HG02642 (cell line): ENCODE results near the gene KAZALD1.

Source experiments
- ATAC-seq: cut with Tn5 transposase; IDR thresholded peaks from one replicate; pipeline ENCODE4 v1.9.1; 2021; ENCODE audit warnings: mild to moderate bottlenecking; ENCODE audit not compliant: unreplicated experiment, poor library complexity

KAZALD1 gene

GRCh38 chr10:101064415-101065030 lies 2.7 kb downstream of the KAZALD1 start:
- ATAC-seq: no peak

- ATAC-seq: no peak
Measured at GRCh38 chr10:101065481-101066145, 3.8 kb downstream of the KAZALD1 start.

- peak; percentile 33 for ATAC-seq
Measured at GRCh38 chr10:101066146-101066895, 4.5 kb downstream of the KAZALD1 start.

GRCh38 chr10:101066896-101067355 lies 5.1 kb downstream of the KAZALD1 start:
- no peak for ATAC-seq

- ATAC-seq: peak; percentile 39
Measured at GRCh38 chr10:101067356-101068083, 5.7 kb downstream of the KAZALD1 start.

GRCh38 chr10:101069441-101069840 lies 7.7 kb downstream of the KAZALD1 start:
- ATAC-seq: no peak

GRCh38 chr10:101070098-101070497 lies 8.3 kb downstream of the KAZALD1 start:
- no peak for ATAC-seq

GRCh38 chr10:101071267-101071884 lies 9.6 kb downstream of the KAZALD1 start:
- no peak for ATAC-seq

- ATAC-seq: no peak
Measured at GRCh38 chr10:101071885-101072433, 10.2 kb downstream of the KAZALD1 start.

GRCh38 chr10:101072923-101073322 lies 11.1 kb downstream of the KAZALD1 start:
- no peak for ATAC-seq

GRCh38 chr10:101073631-101074030 lies 11.8 kb downstream of the KAZALD1 start:
- no peak for ATAC-seq

GRCh38 chr10:101075775-101076174 lies 14.0 kb downstream of the KAZALD1 start:
- no peak for ATAC-seq

GRCh38 chr10:101076630-101077029 lies 14.8 kb downstream of the KAZALD1 start:
- ATAC-seq: no peak

- ATAC-seq: no peak
Measured at GRCh38 chr10:101079874-101080273, 18.1 kb downstream of the KAZALD1 start.

- ATAC-seq: no peak
Measured at GRCh38 chr10:101080933-101081931, 19.4 kb downstream of the KAZALD1 start.

- ATAC-seq: no peak
Measured at GRCh38 chr10:101085846-101086245, 24.1 kb downstream of the KAZALD1 start.

GRCh38 chr10:101087376-101087775 lies 25.6 kb downstream of the KAZALD1 start:
- no peak for ATAC-seq

- no peak for ATAC-seq
Measured at GRCh38 chr10:101087965-101088364, 26.2 kb downstream of the KAZALD1 start.
